Measurements from ENCODE around the gene CFAP61. TPM values are rescaled to one million over a fixed set of nuclear protein-coding genes. Genes with fewer than 3 reads are reported as not detected.

The CFAP61 gene
- polyA plus RNA-seq, 3 donors, result 3.5 to 4.2 (median 4.0) TPM

DNA sequence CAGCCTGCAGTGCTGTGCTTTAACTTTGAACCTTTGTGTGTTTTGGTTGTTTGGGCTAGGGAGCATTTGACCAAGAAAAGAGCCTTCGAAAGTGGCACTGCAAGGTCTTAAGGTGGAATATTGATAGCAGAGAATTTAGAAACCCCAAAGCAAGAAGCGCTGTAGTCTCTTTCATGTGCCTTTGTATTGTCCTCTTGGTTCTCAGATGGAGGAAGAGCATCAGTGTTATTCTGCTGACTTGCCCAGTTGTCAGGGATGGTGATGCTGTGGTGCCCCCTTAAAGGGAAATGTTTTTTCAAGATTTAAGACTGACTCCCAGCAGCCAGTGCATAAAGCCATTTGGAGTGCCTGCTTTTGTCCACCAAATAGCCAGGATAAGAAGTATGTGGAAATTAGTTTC is 212.9 kb downstream of the CFAP61 start:
- no peak for DNase-seq (ENCODE audit: low read depth in 3 of 3, low spot score in 2 of 3)

- no peak for DNase-seq (ENCODE audit: low read depth in 3 of 3, low spot score in 2 of 3)
Observed at GRCh38 chr20:20266552-20266951, 214.2 kb downstream of the CFAP61 start.

- no peak for DNase-seq (ENCODE audit: low read depth in 3 of 3, low spot score in 2 of 3)
Observed at GRCh38 chr20:20267685-20268370, 215.5 kb downstream of the CFAP61 start.

- DNase-seq (ENCODE audit: low read depth in 3 of 3, low spot score in 2 of 3), result no peak
Observed at GRCh38 chr20:20271271-20271670, 218.9 kb downstream of the CFAP61 start.

GRCh38 chr20:20272686-20273085 is 220.4 kb downstream of the CFAP61 start:
- DNase-seq (ENCODE audit: low read depth in 3 of 3, low spot score in 2 of 3), result no peak

GRCh38 chr20:20273286-20273685 is 221.0 kb downstream of the CFAP61 start:
- DNase-seq (ENCODE audit: low read depth in 3 of 3, low spot score in 2 of 3), result no peak

- no peak for DNase-seq (ENCODE audit: low read depth in 3 of 3, low spot score in 2 of 3)
Observed at GRCh38 chr20:20274821-20275220, 222.5 kb downstream of the CFAP61 start.

DNA sequence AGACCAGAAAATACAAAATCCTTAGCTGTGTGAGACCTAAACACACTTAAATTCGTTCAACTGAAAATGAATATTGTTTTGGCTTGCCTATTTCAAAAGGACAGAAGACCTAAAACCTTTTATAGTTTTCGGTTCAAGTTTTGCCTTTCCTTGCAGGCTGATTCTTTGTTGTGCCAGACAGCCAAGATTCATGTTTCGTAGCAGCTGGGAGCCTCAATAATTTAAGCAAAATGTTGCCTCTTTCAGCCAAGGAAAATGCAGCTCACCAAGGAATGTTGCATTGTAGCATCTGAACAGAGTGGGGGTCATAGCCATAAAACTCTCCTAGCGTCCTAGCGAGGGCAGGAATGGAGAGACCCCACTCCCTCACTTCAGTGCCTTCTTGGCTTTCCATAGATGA is 223.3 kb downstream of the CFAP61 start:
- DNase-seq (ENCODE audit: low read depth in 3 of 3, low spot score in 2 of 3), result no peak

DNA sequence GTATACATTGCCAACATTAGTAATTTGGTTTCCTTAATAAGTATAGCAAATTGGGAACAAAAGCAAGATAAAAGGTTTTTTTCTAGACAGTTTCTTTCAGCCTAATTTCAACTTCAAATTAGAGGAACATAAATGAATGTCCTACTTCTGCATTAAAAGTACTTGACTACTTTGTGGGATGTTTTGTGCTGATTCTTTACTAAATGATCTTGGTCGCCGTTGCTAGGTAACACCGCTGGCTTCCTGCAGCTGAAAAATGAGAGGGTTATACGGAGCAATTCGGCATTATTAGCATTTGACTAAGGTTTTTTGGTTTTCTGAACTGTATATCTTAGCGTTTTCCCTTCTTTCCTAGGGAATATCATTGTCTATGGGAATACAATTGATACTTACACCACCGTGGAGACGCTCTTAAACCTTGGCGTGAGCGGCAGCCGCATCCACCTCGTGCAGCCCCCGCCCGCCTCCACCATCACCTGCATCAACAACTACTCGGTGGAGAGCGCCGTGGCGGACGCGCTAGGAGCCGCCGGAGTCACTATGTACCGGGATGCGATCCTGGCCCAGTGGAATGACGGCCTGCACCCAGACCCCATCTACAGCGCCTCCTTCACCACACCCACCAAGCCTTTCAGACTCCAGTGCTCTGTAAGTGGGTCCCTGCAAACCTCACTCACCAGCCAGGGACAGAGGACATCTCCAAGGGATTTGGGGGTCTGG is 224.6 kb downstream of the CFAP61 start:
- no peak for DNase-seq (ENCODE audit: low read depth in 3 of 3, low spot score in 2 of 3)

- no peak for DNase-seq (ENCODE audit: low read depth in 3 of 3, low spot score in 2 of 3)
Observed at GRCh38 chr20:20277894-20278335, 225.6 kb downstream of the CFAP61 start.

DNA sequence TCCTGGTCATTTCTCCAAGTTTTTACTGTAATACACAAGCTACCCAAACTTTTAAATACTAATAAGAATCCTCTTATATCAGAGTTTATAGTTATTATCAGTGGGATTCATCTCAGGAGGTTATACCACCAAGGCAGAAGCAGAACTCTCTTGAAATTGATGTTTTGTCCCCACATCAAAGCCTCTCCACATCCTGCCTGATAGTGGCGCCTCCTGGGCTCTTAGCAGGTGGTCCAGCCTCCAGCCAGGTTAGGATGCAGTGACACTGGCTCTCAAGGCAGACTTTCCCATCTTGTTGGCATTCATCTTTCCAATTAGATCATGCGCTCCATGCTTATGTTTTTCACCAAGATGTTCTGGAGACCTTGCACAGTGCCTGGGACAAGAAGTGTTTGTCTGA is 233.7 kb downstream of the CFAP61 start:
- DNase-seq (ENCODE audit: low read depth in 3 of 3, low spot score in 2 of 3), result no peak

DNA sequence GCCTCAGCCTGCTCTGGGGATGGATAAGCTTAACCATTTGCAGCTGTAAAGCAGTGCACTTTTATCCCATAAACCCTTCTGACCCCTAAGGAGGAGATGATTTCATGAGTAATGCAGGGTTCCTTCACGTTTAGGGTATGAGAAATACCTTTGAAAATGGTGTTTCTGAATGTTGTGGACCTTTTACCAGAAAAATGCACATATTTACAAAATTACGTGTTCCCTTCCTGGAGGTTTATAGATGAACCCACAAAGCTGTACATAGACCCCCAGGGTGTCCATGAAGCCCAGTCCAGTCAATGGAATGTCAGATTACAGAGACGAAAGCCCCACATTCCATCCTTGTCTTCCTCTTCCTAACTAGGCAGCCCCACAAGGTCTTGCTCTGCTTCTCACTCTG is 237.0 kb downstream of the CFAP61 start:
- no peak for DNase-seq (ENCODE audit: low read depth in 3 of 3, low spot score in 2 of 3)

GRCh38 chr20:20292472-20292871 is 240.1 kb downstream of the CFAP61 start:
- DNase-seq (ENCODE audit: low read depth in 3 of 3, low spot score in 2 of 3), result no peak

GRCh38 chr20:20293141-20293540 is 240.8 kb downstream of the CFAP61 start:
- DNase-seq (ENCODE audit: low read depth in 3 of 3, low spot score in 2 of 3), result no peak

DNA sequence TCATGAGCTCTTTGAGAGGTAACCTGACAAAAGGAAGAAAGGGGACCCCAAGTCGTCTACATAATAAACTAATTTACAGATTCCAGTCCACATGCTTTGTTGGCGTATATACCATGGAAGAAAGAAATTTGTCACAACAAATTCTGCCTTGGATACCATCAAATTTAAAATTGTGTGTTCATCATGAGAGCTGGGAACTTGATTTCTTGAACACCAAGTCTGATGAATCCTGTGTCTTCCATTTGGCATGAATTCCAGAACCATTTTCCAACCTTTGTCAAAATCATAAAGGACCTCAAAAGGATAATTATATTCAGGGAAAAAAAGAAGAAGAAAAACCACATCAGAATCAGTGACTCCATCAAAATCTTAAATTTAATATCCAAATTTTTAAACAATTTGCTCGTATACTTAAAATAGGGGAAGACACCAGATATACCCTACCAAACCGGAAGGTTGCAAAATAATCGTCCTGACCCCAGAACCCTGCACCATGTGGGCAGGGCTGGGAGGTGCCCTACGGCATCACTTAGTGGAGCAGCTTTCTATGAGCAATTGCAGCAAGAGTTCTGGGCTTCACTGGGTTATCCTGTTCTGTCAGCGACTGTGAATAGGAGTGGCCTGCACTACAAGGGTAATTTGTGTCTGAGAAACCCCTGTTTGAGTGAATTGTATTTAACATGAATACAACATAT is 241.5 kb downstream of the CFAP61 start:
- no peak for DNase-seq (ENCODE audit: low read depth in 3 of 3, low spot score in 2 of 3)

GRCh38 chr20:20295621-20296498 is 243.5 kb downstream of the CFAP61 start:
- no peak for DNase-seq (ENCODE audit: low read depth in 3 of 3, low spot score in 2 of 3)

- no peak for DNase-seq (ENCODE audit: low read depth in 3 of 3, low spot score in 2 of 3)
Observed at GRCh38 chr20:20297181-20297580, 244.8 kb downstream of the CFAP61 start.

GRCh38 chr20:20297752-20298151 is 245.4 kb downstream of the CFAP61 start:
- no peak for DNase-seq (ENCODE audit: low read depth in 3 of 3, low spot score in 2 of 3)

DNA sequence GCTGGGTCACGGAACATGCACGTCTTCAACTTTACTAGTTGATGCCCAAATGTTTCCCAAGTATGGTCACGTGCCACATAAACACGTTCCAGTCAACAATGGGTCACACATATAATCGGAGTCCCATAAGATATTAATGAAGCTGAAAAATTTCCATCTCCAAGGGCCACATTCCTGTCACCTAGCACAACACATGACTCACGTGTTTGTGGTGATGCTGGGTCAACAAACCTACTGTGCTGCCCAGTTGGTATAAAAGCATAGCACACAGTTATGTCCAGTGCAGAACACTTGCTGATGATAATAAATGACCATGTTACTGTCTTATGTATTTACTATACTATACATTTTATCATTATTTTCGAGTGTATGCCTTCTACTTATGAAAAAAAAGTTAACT is 247.6 kb downstream of the CFAP61 start:
- no peak for DNase-seq (ENCODE audit: low read depth in 3 of 3, low spot score in 2 of 3)

DNA sequence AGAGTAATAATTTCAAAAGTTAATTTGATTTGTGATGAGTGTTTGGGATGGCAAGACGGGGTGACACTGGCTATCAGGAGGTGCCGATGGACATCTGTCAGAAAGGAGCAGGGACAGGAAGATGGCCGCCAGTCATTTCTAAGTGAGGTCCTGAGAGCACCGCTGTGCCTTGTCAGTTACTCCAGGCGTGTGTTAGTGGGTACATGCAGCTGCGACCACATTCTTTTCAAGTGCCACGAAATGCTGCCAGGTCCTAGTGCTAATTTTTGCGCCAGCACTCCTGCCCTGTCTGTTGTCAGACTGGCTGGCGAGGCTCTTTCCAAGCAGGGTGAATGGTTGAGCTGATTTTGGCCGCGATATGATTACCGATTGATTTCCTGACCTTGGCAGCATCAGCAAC is 251.0 kb downstream of the CFAP61 start:
- no peak for DNase-seq (ENCODE audit: low read depth in 3 of 3, low spot score in 2 of 3)

DNA sequence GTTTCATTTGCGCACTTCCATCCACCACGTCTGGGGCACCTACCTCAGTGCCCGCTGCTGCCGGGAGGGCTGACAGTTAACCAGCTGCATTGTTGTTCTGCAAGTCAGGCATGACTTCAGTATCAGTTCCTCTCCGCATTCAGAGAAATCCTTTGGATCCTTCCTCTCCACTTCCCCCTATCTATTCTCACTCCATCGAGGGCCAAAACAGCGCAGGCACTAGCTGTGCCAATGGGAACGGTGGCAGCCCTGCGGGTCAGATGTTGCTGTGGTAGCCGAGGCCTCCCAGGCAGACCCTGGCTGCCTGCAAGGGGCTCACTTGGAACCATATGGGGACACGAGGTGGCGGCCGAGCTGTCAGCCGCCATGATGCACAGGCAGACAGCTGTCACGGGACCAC is 251.4 kb downstream of the CFAP61 start:
- DNase-seq (ENCODE audit: low read depth in 3 of 3, low spot score in 2 of 3), result no peak

Measured in right renal cortex interstitium (tissue), 3 donors.